ENCODE results near the gene FAM117A. TPM values are rescaled to one million over a fixed set of nuclear protein-coding genes. Genes with fewer than 3 reads are reported as not detected.
A peak's percentile ranks its signal among the peaks of the same experiment; 100 is the strongest.

The FAM117A gene
- total RNA-seq, 1 donor from 2014 or later: 16.5 TPM

GRCh38 chr17:49776551-49777300 lies 12.8 kb upstream of the FAM117A start:
- no peaks in the 10 kb centered on the region for H3K36me3 Mint-ChIP-seq
- peaks cover 5% of the 10 kb centered on the region for H3K4me1 Mint-ChIP-seq
- no peaks in the 10 kb centered on the region for H3K9me3 Mint-ChIP-seq
- no peak overlapping the region for H3K27ac Mint-ChIP-seq
- H3K4me3 Mint-ChIP-seq: no peak overlapping the region
- DNase-seq (ENCODE audit: low spot score in 2 of 2, unreplicated experiment in 2 of 2): no peak
- TF ChIP-seq CTCF (IDR thresholded peaks at IDR 0.05; ENCODE audit: unreplicated experiment): no peak
- H3K27me3 Mint-ChIP-seq (ENCODE audit: low read depth): peaks cover 2% of the 10 kb centered on the region

- no peaks in the 10 kb centered on the region for H3K9me3 Mint-ChIP-seq
- TF ChIP-seq CTCF (IDR thresholded peaks at IDR 0.05; ENCODE audit: unreplicated experiment): no peak
- no peak overlapping the region for H3K4me3 Mint-ChIP-seq
- H3K27me3 Mint-ChIP-seq (ENCODE audit: low read depth): peaks cover 2% of the 10 kb centered on the region
- H3K27ac Mint-ChIP-seq: no peak overlapping the region
- peaks cover 5% of the 10 kb centered on the region for H3K4me1 Mint-ChIP-seq
- H3K36me3 Mint-ChIP-seq: no peaks in the 10 kb centered on the region
- no peak for DNase-seq (ENCODE audit: low spot score in 2 of 2, unreplicated experiment in 2 of 2)
Measured at GRCh38 chr17:49775546-49776260, 11.8 kb upstream of the FAM117A start.

- no peaks in the 10 kb centered on the region for H3K9me3 Mint-ChIP-seq
- no peaks in the 10 kb centered on the region for H3K36me3 Mint-ChIP-seq
Measured at GRCh38 chr17:49766918-49767530, 3.1 kb upstream of the FAM117A start.

DNA sequence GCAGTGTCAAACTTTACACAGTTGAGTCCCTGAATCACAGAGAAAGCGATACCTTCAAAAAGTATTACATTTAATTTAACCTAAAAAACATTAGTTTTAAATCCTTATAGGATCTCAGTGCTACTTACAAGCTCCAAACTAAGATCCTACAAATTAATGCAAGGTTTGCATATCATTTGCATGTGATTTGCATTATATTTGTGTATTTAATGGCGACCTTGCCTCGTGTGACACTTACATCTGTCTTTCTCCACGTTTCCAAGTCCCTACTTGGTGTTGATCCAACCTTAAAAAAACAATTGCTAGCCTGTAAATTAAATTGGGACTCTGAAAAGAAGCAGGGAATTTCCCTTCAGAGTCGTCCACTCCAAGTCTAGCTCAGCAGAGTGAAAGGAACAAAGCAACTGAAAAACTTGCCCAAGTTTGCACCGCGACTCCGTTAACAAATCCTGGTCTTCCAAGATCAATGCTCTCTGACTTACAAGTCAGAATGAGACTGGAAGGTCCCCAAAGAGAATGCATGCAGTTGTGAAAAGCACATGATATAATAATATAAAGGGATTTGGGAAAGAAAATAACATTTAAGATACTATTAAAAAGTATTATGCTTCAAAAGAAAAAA lies 739 bp upstream of the FAM117A start:
- peak overlapping the region; percentile 89 for H3K27ac Mint-ChIP-seq
- H3K36me3 Mint-ChIP-seq: no peaks in the 10 kb centered on the region
- peaks cover 22% of the 10 kb centered on the region for H3K27me3 Mint-ChIP-seq (ENCODE audit: low read depth)
- no peaks in the 10 kb centered on the region for H3K9me3 Mint-ChIP-seq
- no peak for DNase-seq (ENCODE audit: low spot score in 2 of 2, unreplicated experiment in 2 of 2)
- no peak for TF ChIP-seq CTCF (IDR thresholded peaks at IDR 0.05; ENCODE audit: unreplicated experiment)
- H3K4me1 Mint-ChIP-seq: peaks cover 27% of the 10 kb centered on the region
- H3K4me3 Mint-ChIP-seq: peak overlapping the region; percentile 80

More at GRCh38 chr17:49766918-49767530, 3.1 kb upstream of the FAM117A start:
- Mint-ChIP-seq H3K4me1 (peaks cover 16% of the 10 kb centered on the region), H3K4me3 (no peak overlapping the region), H3K27ac (no peak overlapping the region), H3K27me3 (ENCODE audit: low read depth) (peaks cover 22% of the 10 kb centered on the region)
- no peak for DNase-seq (ENCODE audit: low spot score in 2 of 2, unreplicated experiment in 2 of 2)
- no peak for TF ChIP-seq CTCF (IDR thresholded peaks at IDR 0.05; ENCODE audit: unreplicated experiment)

DNA sequence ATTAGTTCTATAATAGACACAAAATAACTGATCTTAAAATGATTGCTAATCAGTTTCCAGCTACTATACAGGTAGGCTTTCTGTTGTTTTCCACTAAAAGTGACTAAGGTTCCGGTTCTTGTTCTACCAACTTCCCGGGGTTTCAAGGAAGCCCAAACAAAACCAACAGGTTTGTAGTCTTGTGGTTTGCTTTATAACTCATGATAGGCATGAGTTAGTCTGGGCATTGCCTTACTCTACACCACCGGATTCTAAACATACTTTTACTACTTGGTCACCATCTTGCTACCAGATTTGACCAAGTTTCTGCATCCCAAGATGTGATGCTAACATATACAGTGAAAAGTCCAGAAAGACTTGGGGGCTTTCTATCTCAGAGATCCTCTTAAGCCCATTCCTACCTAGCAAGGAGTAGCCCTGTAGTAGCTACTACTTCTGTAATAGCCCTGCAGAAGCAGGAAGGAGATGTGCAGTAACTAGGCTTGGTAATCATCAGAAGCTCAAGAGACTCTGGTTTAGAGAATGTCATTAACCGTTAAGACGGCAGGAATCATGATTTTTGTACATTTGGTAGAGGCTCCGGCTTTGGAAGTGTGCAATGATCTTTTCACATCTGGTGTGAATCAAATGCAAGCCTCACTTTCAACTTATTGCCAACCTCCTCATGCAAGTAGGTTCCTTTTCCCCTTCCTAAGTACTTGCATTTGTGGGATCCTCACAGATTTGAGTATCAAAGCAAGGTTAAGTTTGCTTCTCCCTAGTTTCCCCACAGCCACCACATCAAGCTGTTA lies 1.6 kb downstream of the FAM117A start:
- no peak overlapping the region for H3K27ac Mint-ChIP-seq
- no peak for DNase-seq (ENCODE audit: low spot score in 2 of 2, unreplicated experiment in 2 of 2)

More for the DNA sequence above, 1.6 kb downstream of the FAM117A start:
- no peaks in the 10 kb centered on the region for H3K9me3 Mint-ChIP-seq
- peaks cover 27% of the 10 kb centered on the region for H3K4me1 Mint-ChIP-seq
- H3K27me3 Mint-ChIP-seq (ENCODE audit: low read depth): peaks cover 20% of the 10 kb centered on the region
- H3K4me3 Mint-ChIP-seq: peak overlapping the region; percentile 93
- no peak for TF ChIP-seq CTCF (IDR thresholded peaks at IDR 0.05; ENCODE audit: unreplicated experiment)
- H3K36me3 Mint-ChIP-seq: no peaks in the 10 kb centered on the region

Measured in mesothelial cell of epicardium (in vitro differentiated cells).